Fibroblast of lung (primary cell): ENCODE results near the gene ATRIP. TPM values are rescaled to one million over a fixed set of nuclear protein-coding genes. Genes with fewer than 3 reads are reported as not detected.

Experiments
- DNase-seq, 2 donors: peaks; one replicate each; pipeline versions ENCODE4 v3.0.0 to v3.0.0-alpha.2; 2010; ENCODE audit warnings: low read depth in 2 of 2
- H2AFZ ChIP-seq: 2 replicates; pipeline ENCODE4 v1.5.1; 2012; ENCODE audit warnings: low read length, control low read depth, inconsistent platforms
- H3K27ac ChIP-seq: 2 replicates; pipeline ENCODE4 v1.5.1; 2011; ENCODE audit warnings: low read length, control low read depth; ENCODE audit not compliant: insufficient read depth
- H3K27me3 ChIP-seq: 2 replicates; pipeline ENCODE4 v1.5.1; 2011; ENCODE audit warnings: mild to moderate bottlenecking, low read length; ENCODE audit not compliant: control insufficient read depth, insufficient read depth
- H3K36me3 ChIP-seq: 2 replicates; pipeline ENCODE4 v1.5.1; 2011; ENCODE audit warnings: low read length; ENCODE audit not compliant: control insufficient read depth, insufficient read depth
- H3K4me1 ChIP-seq: 2 replicates; pipeline ENCODE4 v1.5.1; 2011; ENCODE audit warnings: low read length; ENCODE audit not compliant: control insufficient read depth, insufficient read depth; ENCODE audit errors: extremely low read depth
- H3K4me2 ChIP-seq: 2 replicates; pipeline ENCODE4 v1.5.1; 2011; ENCODE audit warnings: low read length, control low read depth; ENCODE audit not compliant: insufficient read depth; ENCODE audit errors: extremely low read depth
- H3K4me3 ChIP-seq, 4 experiments: fragments of 200-600 bp in 1 of 4; sonication (generic) in 1 of 4; replicated peaks in 1 of 4; 2 replicates each; pipeline ENCODE4 v1.5.1; 2011 to 2016; ENCODE audit warnings: low read length in 4 of 4, low read depth in 3 of 4, mild to moderate bottlenecking in 3 of 4, control low read depth in 2 of 4, inconsistent platforms in 1 of 4, mixed read lengths in 1 of 4; ENCODE audit not compliant: insufficient read depth in 1 of 4; ENCODE audit errors: control extremely low read depth in 1 of 4
- H3K79me2 ChIP-seq: 2 replicates; pipeline ENCODE4 v1.5.1; 2012; ENCODE audit warnings: mild to moderate bottlenecking, low read length, inconsistent platforms; ENCODE audit not compliant: control insufficient read depth, insufficient read depth
- H3K9ac ChIP-seq: 2 replicates; pipeline ENCODE4 v1.5.1; 2011; ENCODE audit warnings: mild to moderate bottlenecking, low read length, control low read depth; ENCODE audit not compliant: insufficient read depth
- H3K9me3 ChIP-seq: 2 replicates; pipeline ENCODE4 v1.5.1; 2012; ENCODE audit warnings: low read depth, low read length; ENCODE audit not compliant: control insufficient read depth, insufficient read depth
- H4K20me1 ChIP-seq: 2 replicates; pipeline ENCODE4 v1.5.1; 2011; ENCODE audit warnings: low read length; ENCODE audit not compliant: control insufficient read depth, insufficient read depth; ENCODE audit errors: extremely low read depth
- CTCF ChIP-seq, 2 donors: IDR thresholded peaks in 1 of 2; conservative IDR thresholded peaks in 1 of 2; 1 replicate in 1 of 2; 2 replicates in 1 of 2; pipeline ENCODE4 v1.5.1; 2011 to 2012; ENCODE audit warnings: low read length in 2 of 2, control low read depth in 1 of 2, inconsistent platforms in 1 of 2, low read depth in 1 of 2, mild to moderate bottlenecking in 1 of 2
- EZH2 ChIP-seq: IDR thresholded peaks from 2 replicates; pipeline ENCODE4 v1.5.1; 2012; ENCODE audit warnings: low read length, control low read depth, mild to moderate bottlenecking; ENCODE audit errors: missing control alignments
- polyA plus RNA-seq, 2 donors: library from polyadenylated mRNA; depleted of rRNA in 1 of 2; stranded (reverse) in 1 of 2; unstranded in 1 of 2; fragments of >200 nt; gene quantifications; 2 replicates each; pipeline ENCODE4 v1.2.1, GENCODE V29; 2011 to 2012; ENCODE audit warnings: missing spikeins in 1 of 2
- total RNA-seq: library from RNA; depleted of rRNA; stranded (reverse); fragments of >200 nt; gene quantifications from 2 replicates; pipeline ENCODE4 v1.2.1, GENCODE V29; 2014

The ATRIP gene
- total and polyA plus RNA-seq, 2 donors (not counting 1 experiment from before 2014, with no cell fraction given) = 3.0 to 5.0 TPM

- TF ChIP-seq CTCF (conservative IDR thresholded peaks at IDR 0.05 in 1 of 2, IDR thresholded peaks at IDR 0.05 in 1 of 2; ENCODE audit: low read depth in 1 of 2, low read length in 2 of 2) (no peak), EZH2 (no peak)
- no peaks in the 10 kb centered on the region for H3K9me3 ChIP-seq
- H4K20me1 ChIP-seq = peaks cover 2% of the 10 kb centered on the region
- peak overlapping the region; percentile 85 for H3K9ac ChIP-seq
- no peak for DNase-seq
- H3K4me1 ChIP-seq = peaks cover 13% of the 10 kb centered on the region
- H3K4me2 ChIP-seq = peak overlapping the region; percentile 99
- peak overlapping the region; percentile 94 for H2AFZ ChIP-seq
- H3K79me2 ChIP-seq = peaks cover 40% of the 10 kb centered on the region
- H3K27me3 ChIP-seq = no peaks in the 10 kb centered on the region
- H3K36me3 ChIP-seq = peaks cover 7% of the 10 kb centered on the region
- peak overlapping the region; percentile 50 for H3K27ac ChIP-seq
- peak overlapping the region; percentile 86 to 94 (median 90) for H3K4me3 ChIP-seq
Measured at GRCh38 chr3:48446043-48446424, 503 bp upstream of the ATRIP start.

- Histone ChIP-seq H3K27ac (no peak overlapping the region), H4K20me1 (no peaks in the 10 kb centered on the region), H3K4me1 (peaks cover 4% of the 10 kb centered on the region), H3K4me3 (no peak overlapping the region), H3K27me3 (no peaks in the 10 kb centered on the region), H3K79me2 (peaks cover 16% of the 10 kb centered on the region), H3K36me3 (peaks cover 5% of the 10 kb centered on the region), H2AFZ (no peak overlapping the region), H3K9ac (no peak overlapping the region), H3K4me2 (no peak overlapping the region), H3K9me3 (no peaks in the 10 kb centered on the region)
- DNase-seq = no peak
- TF ChIP-seq CTCF (conservative IDR thresholded peaks at IDR 0.05 in 1 of 2, IDR thresholded peaks at IDR 0.05 in 1 of 2; ENCODE audit: low read depth in 1 of 2, low read length in 2 of 2) = no peak
- TF ChIP-seq EZH2 = no peak
Measured at GRCh38 chr3:48451270-48451669, 4.7 kb downstream of the ATRIP start.

GRCh38 chr3:48456456-48456855 is 9.9 kb downstream of the ATRIP start:
- no peak overlapping the region for H3K27ac ChIP-seq
- H3K79me2 ChIP-seq = no peaks in the 10 kb centered on the region
- no peaks in the 10 kb centered on the region for H4K20me1 ChIP-seq
- no peak overlapping the region for H3K4me3 ChIP-seq
- H2AFZ ChIP-seq = no peak overlapping the region
- no peaks in the 10 kb centered on the region for H3K27me3 ChIP-seq
- TF ChIP-seq EZH2 (no peak), CTCF (conservative IDR thresholded peaks at IDR 0.05 in 1 of 2, IDR thresholded peaks at IDR 0.05 in 1 of 2; ENCODE audit: low read depth in 1 of 2, low read length in 2 of 2) (no peak)
- H3K9me3 ChIP-seq = no peaks in the 10 kb centered on the region
- no peaks in the 10 kb centered on the region for H3K4me1 ChIP-seq
- DNase-seq = no peak
- H3K36me3 ChIP-seq = peaks cover 13% of the 10 kb centered on the region
- no peak overlapping the region for H3K9ac ChIP-seq
- no peak overlapping the region for H3K4me2 ChIP-seq
